ENCODE data around the gene TMED4. TPM values are rescaled to one million over a fixed set of nuclear protein-coding genes. Genes with fewer than 3 reads are reported as not detected.

TMED4 gene
- total RNA-seq, 3 donors from 2014 or later = 76.7 to 93.3 (median 84.9) TPM

DNA sequence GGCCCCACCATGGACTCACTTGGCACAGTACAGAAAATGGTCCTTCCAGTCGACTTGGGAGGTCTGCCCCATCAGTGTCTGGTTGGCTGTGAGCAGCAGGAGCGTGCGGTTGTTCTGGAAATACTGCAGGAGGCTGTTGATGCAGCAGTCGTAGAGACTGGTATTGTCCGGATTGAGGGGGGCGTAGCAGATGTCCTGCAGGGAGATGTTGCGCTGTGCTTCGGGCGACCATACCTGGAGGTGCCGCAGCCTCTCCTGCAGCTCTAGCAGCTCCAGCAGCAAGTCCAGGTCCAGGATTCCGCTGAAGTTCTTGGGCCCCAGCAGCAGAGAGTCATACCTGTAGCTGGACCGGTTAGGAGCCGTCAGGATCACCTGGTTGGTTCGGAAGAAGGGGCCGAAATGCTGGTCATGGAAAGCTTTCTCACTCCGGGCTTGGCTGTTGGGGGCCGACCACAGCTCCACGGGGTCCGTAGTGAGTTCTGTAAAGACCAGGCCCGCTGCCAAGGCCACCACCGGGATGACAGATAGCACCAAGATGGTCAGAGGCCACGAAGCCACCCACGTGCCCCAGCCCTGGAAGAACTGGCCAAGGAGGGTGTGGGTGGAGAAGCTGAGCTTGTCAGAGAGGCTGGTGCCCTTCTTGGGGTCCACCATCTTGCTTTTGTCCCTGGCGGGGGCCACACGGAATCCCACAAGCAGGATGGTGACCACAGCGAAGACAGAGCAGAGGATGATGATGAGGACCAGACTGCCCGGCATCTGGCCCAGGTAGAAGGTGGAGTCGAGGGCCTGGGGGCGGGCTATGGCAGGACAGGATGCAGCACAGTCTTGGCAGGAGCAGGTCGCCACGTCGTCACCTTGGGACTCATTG is 43.0 kb downstream of the TMED4 start:
- intact Hi-C loops (cut with DNase I, micrococcal nuclease) = no loop called here
- Histone ChIP-seq H3K4me3 (no peak overlapping the region), H3K9me3 (no peaks in the 10 kb centered on the region), H3K36me3 (ENCODE audit: low read depth) (no peaks in the 10 kb centered on the region), H3K4me1 (ENCODE audit: low read depth) (peaks cover 3% of the 10 kb centered on the region)
- no peak for DNase-seq
- TF ChIP-seq, protein P1, sequence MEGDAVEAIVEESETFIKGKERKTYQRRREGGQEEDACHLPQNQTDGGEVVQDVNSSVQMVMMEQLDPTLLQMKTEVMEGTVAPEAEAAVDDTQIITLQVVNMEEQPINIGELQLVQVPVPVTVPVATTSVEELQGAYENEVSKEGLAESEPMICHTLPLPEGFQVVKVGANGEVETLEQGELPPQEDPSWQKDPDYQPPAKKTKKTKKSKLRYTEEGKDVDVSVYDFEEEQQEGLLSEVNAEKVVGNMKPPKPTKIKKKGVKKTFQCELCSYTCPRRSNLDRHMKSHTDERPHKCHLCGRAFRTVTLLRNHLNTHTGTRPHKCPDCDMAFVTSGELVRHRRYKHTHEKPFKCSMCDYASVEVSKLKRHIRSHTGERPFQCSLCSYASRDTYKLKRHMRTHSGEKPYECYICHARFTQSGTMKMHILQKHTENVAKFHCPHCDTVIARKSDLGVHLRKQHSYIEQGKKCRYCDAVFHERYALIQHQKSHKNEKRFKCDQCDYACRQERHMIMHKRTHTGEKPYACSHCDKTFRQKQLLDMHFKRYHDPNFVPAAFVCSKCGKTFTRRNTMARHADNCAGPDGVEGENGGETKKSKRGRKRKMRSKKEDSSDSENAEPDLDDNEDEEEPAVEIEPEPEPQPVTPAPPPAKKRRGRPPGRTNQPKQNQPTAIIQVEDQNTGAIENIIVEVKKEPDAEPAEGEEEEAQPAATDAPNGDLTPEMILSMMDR (IDR thresholded peaks at IDR 0.05) = no peak
- ATAC-seq = no peak

DNA sequence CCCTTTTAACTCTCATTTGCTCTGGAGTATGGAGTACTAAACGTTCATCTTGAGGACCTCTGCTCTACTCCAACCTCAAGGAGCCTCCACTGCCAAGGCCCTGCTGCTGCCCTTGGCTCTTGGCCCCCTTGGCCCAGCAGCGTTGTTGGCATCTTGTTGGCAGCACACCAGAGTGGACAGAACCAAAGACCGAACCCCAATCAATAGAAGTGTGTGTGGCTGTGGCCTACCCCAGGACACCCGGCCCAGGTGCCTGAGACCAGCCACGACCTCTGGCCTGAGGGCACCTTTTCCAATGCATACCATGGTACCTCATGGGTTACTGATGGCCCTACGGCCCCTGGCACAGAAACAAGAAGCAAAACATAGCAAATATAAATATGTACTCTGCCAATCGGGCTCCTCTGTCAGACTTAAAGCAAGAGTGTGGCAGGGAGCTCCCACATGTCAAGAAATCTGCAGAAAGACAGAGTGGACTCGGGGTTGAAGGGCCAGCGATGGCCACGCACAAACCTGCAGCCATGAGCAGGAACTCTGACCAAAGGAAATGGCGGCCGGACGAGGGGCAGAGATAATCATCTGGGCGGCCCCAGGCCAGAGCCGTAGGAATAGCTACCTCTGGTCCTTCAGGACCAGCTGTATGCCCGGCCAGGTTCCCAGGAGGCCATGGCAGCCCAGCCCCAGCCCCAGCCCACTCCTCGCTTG is 43.8 kb downstream of the TMED4 start:
- DNase-seq = no peak
- intact Hi-C loops (cut with DNase I, micrococcal nuclease) = no loop called here
- H3K36me3 ChIP-seq (ENCODE audit: low read depth) = no peaks in the 10 kb centered on the region
- TF ChIP-seq, protein P1 (IDR thresholded peaks at IDR 0.05) = no peak
- no peaks in the 10 kb centered on the region for H3K9me3 ChIP-seq
- peaks cover 3% of the 10 kb centered on the region for H3K4me1 ChIP-seq (ENCODE audit: low read depth)
- H3K4me3 ChIP-seq = no peak overlapping the region
- no peak for ATAC-seq

DNA sequence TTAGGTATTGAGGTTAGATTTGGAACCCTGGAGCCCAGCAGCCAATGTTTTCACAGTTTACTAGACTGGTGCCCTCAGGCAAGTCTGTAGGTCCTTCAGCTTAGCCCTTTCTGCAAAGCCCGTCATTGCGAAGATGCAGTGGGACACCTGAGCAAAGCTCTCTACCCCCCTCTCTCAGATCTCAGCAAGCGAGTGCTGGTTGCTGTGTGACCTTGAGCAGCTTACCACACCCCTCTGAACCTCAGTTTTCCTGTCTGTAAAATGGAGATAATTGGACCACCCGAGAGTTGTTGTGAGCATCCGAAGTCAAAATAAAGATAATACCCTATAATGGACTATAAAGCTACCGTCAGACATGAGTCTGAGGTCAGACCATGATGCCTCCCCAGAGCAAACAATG is 44.6 kb downstream of the TMED4 start:
- DNase-seq = no peak
- TF ChIP-seq, protein P1 (IDR thresholded peaks at IDR 0.05) = no peak
- Histone ChIP-seq H3K9me3 (no peaks in the 10 kb centered on the region), H3K4me3 (no peak overlapping the region), H3K36me3 (ENCODE audit: low read depth) (no peaks in the 10 kb centered on the region), H3K4me1 (ENCODE audit: low read depth) (no peaks in the 10 kb centered on the region)
- intact Hi-C loops (cut with DNase I, micrococcal nuclease) = no loop called here
- no peak for ATAC-seq

DNA sequence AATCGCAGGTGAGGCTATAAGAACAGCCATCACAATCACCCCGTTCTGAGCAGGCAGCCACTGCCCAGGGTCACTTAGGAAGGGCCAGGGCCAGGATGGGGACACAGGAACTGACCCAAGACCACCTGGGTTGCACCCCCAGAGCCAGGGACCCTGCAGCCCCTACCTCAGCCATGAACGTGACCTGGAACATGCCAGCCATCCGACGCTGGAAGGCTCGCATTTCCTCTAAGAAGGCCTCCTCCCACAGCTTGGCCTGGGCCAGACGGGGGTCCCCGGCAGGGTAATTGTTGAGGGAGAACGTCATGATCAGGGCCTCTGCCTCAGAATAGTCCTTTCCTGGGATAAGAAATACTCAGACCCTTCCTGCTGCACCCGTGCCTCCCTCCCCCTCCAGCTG is 45.9 kb downstream of the TMED4 start:
- DNase-seq (no peak), ATAC-seq (no peak)
- no peak overlapping the region for H3K4me3 ChIP-seq
- no peaks in the 10 kb centered on the region for H3K4me1 ChIP-seq (ENCODE audit: low read depth)
- H3K9me3 ChIP-seq = no peaks in the 10 kb centered on the region
- intact Hi-C loops (cut with DNase I, micrococcal nuclease) = no loop called here
- no peaks in the 10 kb centered on the region for H3K36me3 ChIP-seq (ENCODE audit: low read depth)
- TF ChIP-seq, protein P1 (IDR thresholded peaks at IDR 0.05) = no peak

DNA sequence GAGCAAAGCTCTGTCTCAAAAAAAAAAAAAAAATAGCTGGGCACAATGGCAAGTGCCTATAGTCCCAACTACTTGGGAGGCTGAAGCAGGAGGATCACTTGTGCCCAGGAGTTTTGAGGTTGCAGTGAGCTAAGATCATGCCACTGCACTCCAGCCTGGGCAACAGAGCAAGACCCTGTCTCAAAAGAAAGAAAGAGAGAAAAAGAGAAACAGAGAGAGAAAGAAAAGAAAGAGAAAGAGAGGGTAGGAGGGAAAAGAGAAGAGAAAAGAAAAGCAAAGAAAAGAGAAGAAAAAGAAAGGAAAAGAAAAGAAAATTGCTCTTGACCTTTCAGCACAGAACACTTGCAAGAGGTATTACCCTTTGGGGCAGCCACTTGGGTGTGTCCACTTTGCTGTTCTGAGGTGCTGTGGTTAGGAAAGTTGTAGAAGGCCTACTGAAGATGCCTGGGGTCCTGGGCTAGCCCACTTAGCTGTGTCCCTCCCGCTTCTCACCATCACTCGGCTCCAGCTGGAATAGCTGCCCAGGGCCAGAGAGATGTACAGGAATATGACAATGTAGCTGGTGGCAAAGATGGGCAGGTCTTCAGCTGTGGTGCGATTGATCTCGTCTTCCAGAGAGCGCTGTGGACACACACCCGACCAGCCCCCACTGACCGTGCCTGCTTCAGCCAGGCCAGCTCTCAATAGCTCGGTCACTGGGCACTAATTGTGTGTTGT is 46.5 kb downstream of the TMED4 start:
- Histone ChIP-seq H3K4me3 (no peak overlapping the region), H3K36me3 (ENCODE audit: low read depth) (no peaks in the 10 kb centered on the region), H3K4me1 (ENCODE audit: low read depth) (no peaks in the 10 kb centered on the region), H3K9me3 (no peaks in the 10 kb centered on the region)
- DNase-seq (no peak), ATAC-seq (no peak)
- TF ChIP-seq, protein P1 (IDR thresholded peaks at IDR 0.05) = no peak
- intact Hi-C loops (cut with DNase I, micrococcal nuclease) = no loop called here

Data from mucosa of descending colon (tissue), 3 donors.